Body of pancreas (tissue), 4 donors: Measurements from ENCODE around the gene DNM2.

Experiments
- POLR2A ChIP-seq, 3 donors: fragments of 450-650 bp; IDR thresholded peaks; one replicate each; pipeline ENCODE4 v1.6.1; 2016; ENCODE audit warnings: antibody characterized with exemption in 3 of 3, mild to moderate bottlenecking in 2 of 3
- TF ChIP-seq, protein P1 (sequence below), 7 experiments: fragments of 450-650 bp in 4 of 7; fragments of 200-600 bp in 3 of 7; sonication (generic) in 3 of 7; IDR thresholded peaks; one replicate each; pipeline ENCODE4 v1.5.1; 2016 to 2019; ENCODE audit warnings: antibody characterized with exemption in 7 of 7

DNA sequence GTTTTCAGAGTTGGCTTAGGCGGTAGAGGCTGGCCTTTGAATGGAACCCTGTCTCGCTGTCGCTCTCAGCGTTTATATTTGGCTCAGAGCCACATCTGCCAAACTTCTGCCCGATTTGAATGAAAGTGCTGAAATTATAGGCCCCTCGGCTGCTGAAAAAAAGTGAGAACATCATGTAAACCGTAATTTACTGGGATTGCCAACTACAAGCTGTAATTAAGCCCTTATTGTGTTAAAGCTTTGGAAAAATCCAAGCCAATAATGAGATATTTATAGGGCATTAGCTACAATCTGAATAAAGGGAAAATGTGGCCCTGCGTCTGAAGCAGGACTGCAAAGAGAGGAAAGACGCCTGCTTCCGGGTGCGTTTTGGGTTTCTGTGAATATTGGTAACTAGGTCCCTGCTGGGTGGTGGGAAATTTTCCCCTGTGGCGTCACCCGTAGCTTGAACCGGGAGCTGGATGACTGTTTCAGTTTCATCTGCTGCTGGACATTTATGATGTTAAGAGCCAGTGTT, 9.9 kb downstream of the DNM2 start:
- TF ChIP-seq, protein P1, sequence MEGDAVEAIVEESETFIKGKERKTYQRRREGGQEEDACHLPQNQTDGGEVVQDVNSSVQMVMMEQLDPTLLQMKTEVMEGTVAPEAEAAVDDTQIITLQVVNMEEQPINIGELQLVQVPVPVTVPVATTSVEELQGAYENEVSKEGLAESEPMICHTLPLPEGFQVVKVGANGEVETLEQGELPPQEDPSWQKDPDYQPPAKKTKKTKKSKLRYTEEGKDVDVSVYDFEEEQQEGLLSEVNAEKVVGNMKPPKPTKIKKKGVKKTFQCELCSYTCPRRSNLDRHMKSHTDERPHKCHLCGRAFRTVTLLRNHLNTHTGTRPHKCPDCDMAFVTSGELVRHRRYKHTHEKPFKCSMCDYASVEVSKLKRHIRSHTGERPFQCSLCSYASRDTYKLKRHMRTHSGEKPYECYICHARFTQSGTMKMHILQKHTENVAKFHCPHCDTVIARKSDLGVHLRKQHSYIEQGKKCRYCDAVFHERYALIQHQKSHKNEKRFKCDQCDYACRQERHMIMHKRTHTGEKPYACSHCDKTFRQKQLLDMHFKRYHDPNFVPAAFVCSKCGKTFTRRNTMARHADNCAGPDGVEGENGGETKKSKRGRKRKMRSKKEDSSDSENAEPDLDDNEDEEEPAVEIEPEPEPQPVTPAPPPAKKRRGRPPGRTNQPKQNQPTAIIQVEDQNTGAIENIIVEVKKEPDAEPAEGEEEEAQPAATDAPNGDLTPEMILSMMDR (IDR thresholded peaks at IDR 0.05) = no peak
- no peak for TF ChIP-seq POLR2A (IDR thresholded peaks at IDR 0.05)
